HL-60 (cell line): ENCODE results near the gene TM7SF2. TPM values are rescaled to one million over a fixed set of nuclear protein-coding genes. Genes with fewer than 3 reads are reported as not detected.

ENCODE experiments used
- microRNA-seq: library from miRNA; unstranded; fragments of <30 nt; microRNA quantifications from one replicate; pipeline ENCODE4, GENCODE V29; 2018

TM7SF2 gene

Small RNAs within 50 kb of the gene (microRNA-seq; reads per million reads assigned to microRNA genes)
- not detected for gene MIR6751
